Activated T-cell treated with anti-CD3 and anti-CD28 coated beads, Interleukin-2, amount 50 U/mL, for 72 hours (primary cell): ENCODE data around the gene STXBP4. TPM values are rescaled to one million over a fixed set of nuclear protein-coding genes. Genes with fewer than 3 reads are reported as not detected.

ENCODE experiments used
- ATAC-seq, 2 donors: fragments of 150-1000 bp; cut with Tn5 transposase; replicated peaks in 1 of 2; 2 replicates each; pipeline ENCODE4 v1.10.0; 2021; ENCODE audit warnings: moderate library complexity in 2 of 2, mild to moderate bottlenecking in 1 of 2
- DNase-seq, 2 donors: peaks; one replicate each; pipeline ENCODE4 v3.0.0; 2021 to 2022; ENCODE audit warnings: mixed read lengths in 1 of 2
- H3K27ac Mint-ChIP-seq: one replicate; pipeline ENCODE4 v1.8.0; 2022; ENCODE audit warnings: mild to moderate bottlenecking, moderate library complexity, mixed read lengths
- H3K27me3 Mint-ChIP-seq: one replicate; pipeline ENCODE4 v1.8.0; 2022; ENCODE audit warnings: low read depth, mixed read lengths
- H3K36me3 Mint-ChIP-seq, 2 donors: one replicate each; pipeline ENCODE4 v1.8.0; 2022; ENCODE audit warnings: mixed read lengths in 2 of 2, mild to moderate bottlenecking in 1 of 2; ENCODE audit not compliant: insufficient read depth in 2 of 2
- H3K4me1 Mint-ChIP-seq: one replicate; pipeline ENCODE4 v1.8.0; 2022; ENCODE audit warnings: low read depth, mixed read lengths
- H3K4me3 Mint-ChIP-seq, 2 donors: one replicate each; pipeline ENCODE4 v1.8.0; 2022; ENCODE audit warnings: mild to moderate bottlenecking in 2 of 2, mixed read lengths in 2 of 2, moderate library complexity in 2 of 2
- H3K9me3 Mint-ChIP-seq, 2 donors: one replicate each; pipeline ENCODE4 v1.8.0; 2022; ENCODE audit warnings: mixed read lengths in 2 of 2
- total RNA-seq, 2 donors: library from RNA; stranded (reverse); gene quantifications; one replicate each; pipeline ENCODE4 v1.2.3, GENCODE V29; 2022

Gene STXBP4
- total RNA-seq, 2 donors from 2014 or later, result 6.3 to 6.4 TPM

- ATAC-seq, result no peak
- H3K4me3 Mint-ChIP-seq, result no peak overlapping the region
- no peaks in the 10 kb centered on the region for H3K9me3 Mint-ChIP-seq
- DNase-seq, result no peak
- no peaks in the 10 kb centered on the region for H3K4me1 Mint-ChIP-seq
- H3K36me3 Mint-ChIP-seq, result no peaks in the 10 kb centered on the region
- no peak overlapping the region for H3K27ac Mint-ChIP-seq
- H3K27me3 Mint-ChIP-seq, result no peaks in the 10 kb centered on the region
These were observed 190.7 kb downstream of the STXBP4 start for GRCh38 chr17:55159251-55159650.

- DNase-seq (no peak), ATAC-seq (no peak)
- H3K4me3 Mint-ChIP-seq, result no peak overlapping the region
- no peaks in the 10 kb centered on the region for H3K36me3 Mint-ChIP-seq
- no peaks in the 10 kb centered on the region for H3K27me3 Mint-ChIP-seq
- no peaks in the 10 kb centered on the region for H3K9me3 Mint-ChIP-seq
- H3K27ac Mint-ChIP-seq, result no peak overlapping the region
- no peaks in the 10 kb centered on the region for H3K4me1 Mint-ChIP-seq
These were observed 191.9 kb downstream of the STXBP4 start for GRCh38 chr17:55160501-55160900.

GRCh38 chr17:55161935-55162555 is 193.5 kb downstream of the STXBP4 start:
- H3K36me3 Mint-ChIP-seq, result no peaks in the 10 kb centered on the region
- H3K4me3 Mint-ChIP-seq, result no peak overlapping the region
- no peaks in the 10 kb centered on the region for H3K9me3 Mint-ChIP-seq
- ATAC-seq, result peak in 1 of 2 donors; percentile 55
- H3K4me1 Mint-ChIP-seq, result no peaks in the 10 kb centered on the region
- H3K27ac Mint-ChIP-seq, result no peak overlapping the region
- no peak for DNase-seq
- no peaks in the 10 kb centered on the region for H3K27me3 Mint-ChIP-seq

GRCh38 chr17:55162556-55162946 is 194.0 kb downstream of the STXBP4 start:
- Mint-ChIP-seq H3K4me3 (no peak overlapping the region), H3K27me3 (no peaks in the 10 kb centered on the region), H3K36me3 (no peaks in the 10 kb centered on the region), H3K4me1 (no peaks in the 10 kb centered on the region), H3K27ac (no peak overlapping the region), H3K9me3 (no peaks in the 10 kb centered on the region)
- no peak for DNase-seq
- ATAC-seq, result no peak

- Mint-ChIP-seq H3K4me1 (no peaks in the 10 kb centered on the region), H3K27me3 (no peaks in the 10 kb centered on the region), H3K9me3 (no peaks in the 10 kb centered on the region), H3K4me3 (no peak overlapping the region), H3K27ac (no peak overlapping the region), H3K36me3 (no peaks in the 10 kb centered on the region)
- ATAC-seq (no peak), DNase-seq (no peak)
These were observed 194.8 kb downstream of the STXBP4 start for GRCh38 chr17:55163408-55163807.

- H3K27me3 Mint-ChIP-seq, result no peaks in the 10 kb centered on the region
- ATAC-seq (no peak), DNase-seq (no peak)
- H3K36me3 Mint-ChIP-seq, result no peaks in the 10 kb centered on the region
- H3K27ac Mint-ChIP-seq, result no peak overlapping the region
- H3K9me3 Mint-ChIP-seq, result no peaks in the 10 kb centered on the region
- no peak overlapping the region for H3K4me3 Mint-ChIP-seq
- H3K4me1 Mint-ChIP-seq, result no peaks in the 10 kb centered on the region
These were observed 197.9 kb downstream of the STXBP4 start for GRCh38 chr17:55166506-55166905.

- H3K4me1 Mint-ChIP-seq, result no peaks in the 10 kb centered on the region
- H3K36me3 Mint-ChIP-seq, result no peaks in the 10 kb centered on the region
- H3K27ac Mint-ChIP-seq, result no peak overlapping the region
- no peaks in the 10 kb centered on the region for H3K9me3 Mint-ChIP-seq
- ATAC-seq, result no peak
- no peak overlapping the region for H3K4me3 Mint-ChIP-seq
- H3K27me3 Mint-ChIP-seq, result no peaks in the 10 kb centered on the region
- no peak for DNase-seq
These were observed 198.6 kb downstream of the STXBP4 start for GRCh38 chr17:55167024-55167725.

GRCh38 chr17:55168958-55169687 is 200.6 kb downstream of the STXBP4 start:
- H3K9me3 Mint-ChIP-seq, result peaks cover 3% of the 10 kb centered on the region in 2 donors
- no peak overlapping the region for H3K4me3 Mint-ChIP-seq
- H3K4me1 Mint-ChIP-seq, result no peaks in the 10 kb centered on the region
- ATAC-seq (no peak), DNase-seq (no peak)
- no peak overlapping the region for H3K27ac Mint-ChIP-seq
- no peaks in the 10 kb centered on the region for H3K27me3 Mint-ChIP-seq
- peaks cover 0 to 2% of the 10 kb centered on the region in 2 donors for H3K36me3 Mint-ChIP-seq

GRCh38 chr17:55171634-55172328 is 203.2 kb downstream of the STXBP4 start:
- no peaks in the 10 kb centered on the region for H3K27me3 Mint-ChIP-seq
- H3K4me1 Mint-ChIP-seq, result no peaks in the 10 kb centered on the region
- no peak overlapping the region for H3K4me3 Mint-ChIP-seq
- H3K27ac Mint-ChIP-seq, result no peak overlapping the region
- peaks cover 2 to 4% of the 10 kb centered on the region in 2 donors for H3K36me3 Mint-ChIP-seq
- H3K9me3 Mint-ChIP-seq, result peaks cover 3 to 8% of the 10 kb centered on the region in 2 donors
- DNase-seq, result no peak
- ATAC-seq, result no peak

- DNase-seq, result no peak
- H3K27me3 Mint-ChIP-seq, result no peaks in the 10 kb centered on the region
These were observed 204.0 kb downstream of the STXBP4 start for GRCh38 chr17:55172612-55173011.

GRCh38 chr17:55174133-55174532 is 205.6 kb downstream of the STXBP4 start:
- peaks cover 3 to 8% of the 10 kb centered on the region in 2 donors for H3K9me3 Mint-ChIP-seq

More at GRCh38 chr17:55172612-55173011, 204.0 kb downstream of the STXBP4 start:
- Mint-ChIP-seq H3K36me3 (peaks cover 2 to 4% of the 10 kb centered on the region in 2 donors), H3K9me3 (peaks cover 3 to 8% of the 10 kb centered on the region in 2 donors), H3K4me1 (no peaks in the 10 kb centered on the region), H3K27ac (no peak overlapping the region), H3K4me3 (no peak overlapping the region)
- no peak for ATAC-seq

GRCh38 chr17:55175788-55176427 is 207.3 kb downstream of the STXBP4 start:
- Mint-ChIP-seq H3K36me3 (peaks cover 2 to 4% of the 10 kb centered on the region in 2 donors), H3K4me1 (no peaks in the 10 kb centered on the region), H3K9me3 (peaks cover 3 to 8% of the 10 kb centered on the region in 2 donors), H3K27me3 (no peaks in the 10 kb centered on the region), H3K27ac (no peak overlapping the region), H3K4me3 (no peak overlapping the region)
- ATAC-seq (peak in 1 of 2 donors; percentile 30), DNase-seq (no peak)

More at GRCh38 chr17:55174133-55174532, 205.6 kb downstream of the STXBP4 start:
- H3K4me1 Mint-ChIP-seq, result no peaks in the 10 kb centered on the region
- H3K36me3 Mint-ChIP-seq, result peaks cover 2 to 4% of the 10 kb centered on the region in 2 donors
- peak overlapping the region; percentile 39 for H3K27ac Mint-ChIP-seq
- no peak overlapping the region for H3K4me3 Mint-ChIP-seq
- no peak for DNase-seq
- H3K27me3 Mint-ChIP-seq, result no peaks in the 10 kb centered on the region
- no peak for ATAC-seq
